Stimulated activated memory B cell treated with anti-CD40 and anti-IgM and Interleukin-4, amounts not matched to agents 10 μg/mL and 1 μg/mL and 100 μg/mL, for 72 hours (primary cell): ENCODE results near the gene SLC29A2.
A peak's percentile ranks its signal among the peaks of the same experiment; 100 is the strongest.

Source experiments
- ATAC-seq: fragments of 150-1000 bp; cut with Tn5 transposase; 2 replicates; pipeline ENCODE4 v1.10.0; 2021
- H3K27ac Mint-ChIP-seq: one replicate; pipeline ENCODE4 v1.8.0; 2022; ENCODE audit warnings: mild to moderate bottlenecking, mixed read lengths
- H3K27me3 Mint-ChIP-seq: one replicate; pipeline ENCODE4 v1.8.0; 2022; ENCODE audit warnings: mixed read lengths
- H3K36me3 Mint-ChIP-seq: one replicate; pipeline ENCODE4 v1.8.0; 2022; ENCODE audit warnings: mixed read lengths
- H3K4me1 Mint-ChIP-seq: one replicate; pipeline ENCODE4 v1.8.0; 2022; ENCODE audit warnings: mixed read lengths
- H3K4me3 Mint-ChIP-seq: one replicate; pipeline ENCODE4 v1.8.0; 2022; ENCODE audit warnings: mild to moderate bottlenecking, moderate library complexity, mixed read lengths
- H3K9me3 Mint-ChIP-seq: one replicate; pipeline ENCODE4 v1.8.0; 2022; ENCODE audit warnings: mixed read lengths

Gene SLC29A2

GRCh38 chr11:66312549-66313320, 58.8 kb downstream of the SLC29A2 start:
- no peaks in the 10 kb centered on the region for H3K9me3 Mint-ChIP-seq
- H3K27ac Mint-ChIP-seq: peak overlapping the region; percentile 84
- H3K4me3 Mint-ChIP-seq: peak overlapping the region; percentile 87
- ATAC-seq: peak; percentile 86
- H3K4me1 Mint-ChIP-seq: peaks cover 26% of the 10 kb centered on the region
- H3K36me3 Mint-ChIP-seq: no peaks in the 10 kb centered on the region
- no peaks in the 10 kb centered on the region for H3K27me3 Mint-ChIP-seq
